Tibial nerve (tissue), 4 donors: Measurements from ENCODE around the gene CSNK2A1. TPM values are rescaled to one million over a fixed set of nuclear protein-coding genes. Genes with fewer than 3 reads are reported as not detected.

Experiments
- DNase-seq, 2 donors: peaks; one replicate each; pipeline ENCODE4 v3.0.0-alpha.2; 2019; ENCODE audit warnings: low spot score in 2 of 2
- H3K27ac ChIP-seq, 4 donors: fragments of 200-600 bp; sonication (generic) in 3 of 4; one replicate each; pipeline ENCODE4 v1.5.1; 2017 to 2019; ENCODE audit warnings: mild to moderate bottlenecking in 1 of 4
- H3K27me3 ChIP-seq, 2 donors: fragments of 200-600 bp; sonication (generic) in 1 of 2; one replicate each; pipeline versions ENCODE4 v1.5.1 to v1.6.0; 2017 to 2019
- H3K36me3 ChIP-seq, 3 donors: fragments of 200-600 bp; sonication (generic); one replicate each; pipeline ENCODE4 v1.5.1; 2018 to 2019
- H3K4me1 ChIP-seq, 4 donors: fragments of 200-600 bp; sonication (generic) in 3 of 4; one replicate each; pipeline ENCODE4 v1.5.1; 2017 to 2019
- H3K4me3 ChIP-seq, 4 donors: fragments of 200-600 bp; sonication (generic) in 3 of 4; one replicate each; pipeline ENCODE4 v1.5.1; 2017 to 2019; ENCODE audit warnings: mild to moderate bottlenecking in 1 of 4, moderate library complexity in 1 of 4
- H3K9me3 ChIP-seq, 4 donors: fragments of 200-600 bp; sonication (generic) in 3 of 4; one replicate each; pipeline ENCODE4 v1.5.1; 2017 to 2019
- CTCF ChIP-seq, 5 experiments: fragments of 200-600 bp in 3 of 5; fragments of 450-650 bp in 2 of 5; sonication (generic) in 3 of 5; IDR thresholded peaks; one replicate each; pipeline ENCODE4 v1.5.1; 2016 to 2019; ENCODE audit warnings: antibody characterized with exemption in 5 of 5, mild to moderate bottlenecking in 3 of 5, moderate library complexity in 2 of 5
- EP300 ChIP-seq, 2 donors: sonication (generic); formaldehyde crosslinking; IDR thresholded peaks; one replicate each; pipeline ENCODE4 v1.6.1; 2017; ENCODE audit warnings: antibody characterized with exemption in 2 of 2, mild to moderate bottlenecking in 1 of 2
- POLR2A ChIP-seq, 2 donors: fragments of 450-650 bp; IDR thresholded peaks; one replicate each; pipeline ENCODE4 v1.6.1; 2017; ENCODE audit warnings: antibody characterized with exemption in 2 of 2, mild to moderate bottlenecking in 2 of 2, moderate library complexity in 2 of 2
- WGBS, 2 donors: methylation state at CpG; one replicate each; pipeline ENCODE4 v1.1.5; 2018; 5-methylcytosine and 5-hydroxymethylcytosine counted together
- total RNA-seq, 4 donors: library from RNA; depleted of rRNA; stranded (reverse); fragments of >200 nt; gene quantifications; one replicate each; pipeline ENCODE4 v1.1.0, GENCODE V29; 2016

CSNK2A1 gene
- total RNA-seq, 4 donors from 2014 or later: 60.7 to 73.0 (median 64.1) TPM

- no peaks in the 10 kb centered on the region for H3K9me3 ChIP-seq
- H3K27ac ChIP-seq: no peak overlapping the region
- 42 to 59% methylated on average over 3 of the region's 3 CpGs for WGBS, 2 donors
- H3K4me3 ChIP-seq: no peak overlapping the region
- no peaks in the 10 kb centered on the region for H3K36me3 ChIP-seq
- TF ChIP-seq POLR2A (IDR thresholded peaks at IDR 0.05) (no peak), CTCF (IDR thresholded peaks at IDR 0.05) (no peak), EP300 (IDR thresholded peaks at IDR 0.05) (no peak)
- peaks cover 0 to 11% (median 3%) of the 10 kb centered on the region in 4 donors for H3K4me1 ChIP-seq
- H3K27me3 ChIP-seq: peaks cover 0 to 10% of the 10 kb centered on the region in 2 donors
- DNase-seq: no peak
Observed at GRCh38 chr20:576156-576555, 32.6 kb upstream of the CSNK2A1 start.

- TF ChIP-seq EP300 (IDR thresholded peaks at IDR 0.05) (no peak), POLR2A (IDR thresholded peaks at IDR 0.05) (no peak), CTCF (IDR thresholded peaks at IDR 0.05) (no peak)
- Histone ChIP-seq H3K36me3 (no peaks in the 10 kb centered on the region), H3K27me3 (peaks cover 0 to 10% of the 10 kb centered on the region in 2 donors), H3K4me3 (no peak overlapping the region), H3K4me1 (peaks cover 0 to 13% (median 3%) of the 10 kb centered on the region in 4 donors), H3K9me3 (no peaks in the 10 kb centered on the region), H3K27ac (no peak overlapping the region)
- 87 to 89% methylated on average over 3 of the region's 3 CpGs for WGBS, 2 donors
- no peak for DNase-seq
Observed at GRCh38 chr20:575230-575629, 31.6 kb upstream of the CSNK2A1 start.

GRCh38 chr20:574297-574942 is 30.8 kb upstream of the CSNK2A1 start:
- Histone ChIP-seq H3K9me3 (no peaks in the 10 kb centered on the region), H3K27ac (no peak overlapping the region), H3K4me3 (no peak overlapping the region), H3K36me3 (no peaks in the 10 kb centered on the region), H3K27me3 (peaks cover 0 to 10% of the 10 kb centered on the region in 2 donors), H3K4me1 (peaks cover 0 to 13% (median 3%) of the 10 kb centered on the region in 4 donors)
- TF ChIP-seq EP300 (IDR thresholded peaks at IDR 0.05): no peak
- no peak for TF ChIP-seq CTCF (IDR thresholded peaks at IDR 0.05)
- no peak for TF ChIP-seq POLR2A (IDR thresholded peaks at IDR 0.05)
- 57 to 66% methylated on average over 15 of the region's 15 CpGs for WGBS, 2 donors
- DNase-seq: no peak

GRCh38 chr20:573414-574296 is 30.1 kb upstream of the CSNK2A1 start:
- H3K27ac ChIP-seq: no peak overlapping the region
- H3K4me3 ChIP-seq: no peak overlapping the region
- H3K9me3 ChIP-seq: no peaks in the 10 kb centered on the region
- peaks cover 0 to 16% of the 10 kb centered on the region in 2 donors for H3K27me3 ChIP-seq
- peaks cover 0 to 13% (median 3%) of the 10 kb centered on the region in 4 donors for H3K4me1 ChIP-seq
- 69 to 73% methylated on average over 12 of the region's 12 CpGs for WGBS, 2 donors
- no peak for DNase-seq
- TF ChIP-seq POLR2A (IDR thresholded peaks at IDR 0.05) (no peak), EP300 (IDR thresholded peaks at IDR 0.05) (no peak), CTCF (IDR thresholded peaks at IDR 0.05) (no peak)
- H3K36me3 ChIP-seq: no peaks in the 10 kb centered on the region

- no peak for DNase-seq
- WGBS, 2 donors: 42 to 48% methylated on average over 7 of the region's 7 CpGs
- Histone ChIP-seq H3K27me3 (peaks cover 0 to 25% of the 10 kb centered on the region in 2 donors), H3K4me1 (peaks cover 0 to 18% (median 3%) of the 10 kb centered on the region in 4 donors), H3K27ac (no peak overlapping the region), H3K36me3 (no peaks in the 10 kb centered on the region), H3K4me3 (no peak overlapping the region), H3K9me3 (no peaks in the 10 kb centered on the region)
- TF ChIP-seq EP300 (IDR thresholded peaks at IDR 0.05): no peak
- no peak for TF ChIP-seq CTCF (IDR thresholded peaks at IDR 0.05)
- no peak for TF ChIP-seq POLR2A (IDR thresholded peaks at IDR 0.05)
Observed at GRCh38 chr20:572727-573126, 29.1 kb upstream of the CSNK2A1 start.
